GM21576 (cell line): ENCODE measurements around the gene GREB1L.

Experiments used
- ATAC-seq: cut with Tn5 transposase; IDR thresholded peaks from one replicate; pipeline ENCODE4 v1.9.1; 2021; ENCODE audit warnings: mild to moderate bottlenecking, moderate library complexity; ENCODE audit not compliant: unreplicated experiment

The GREB1L gene

DNA sequence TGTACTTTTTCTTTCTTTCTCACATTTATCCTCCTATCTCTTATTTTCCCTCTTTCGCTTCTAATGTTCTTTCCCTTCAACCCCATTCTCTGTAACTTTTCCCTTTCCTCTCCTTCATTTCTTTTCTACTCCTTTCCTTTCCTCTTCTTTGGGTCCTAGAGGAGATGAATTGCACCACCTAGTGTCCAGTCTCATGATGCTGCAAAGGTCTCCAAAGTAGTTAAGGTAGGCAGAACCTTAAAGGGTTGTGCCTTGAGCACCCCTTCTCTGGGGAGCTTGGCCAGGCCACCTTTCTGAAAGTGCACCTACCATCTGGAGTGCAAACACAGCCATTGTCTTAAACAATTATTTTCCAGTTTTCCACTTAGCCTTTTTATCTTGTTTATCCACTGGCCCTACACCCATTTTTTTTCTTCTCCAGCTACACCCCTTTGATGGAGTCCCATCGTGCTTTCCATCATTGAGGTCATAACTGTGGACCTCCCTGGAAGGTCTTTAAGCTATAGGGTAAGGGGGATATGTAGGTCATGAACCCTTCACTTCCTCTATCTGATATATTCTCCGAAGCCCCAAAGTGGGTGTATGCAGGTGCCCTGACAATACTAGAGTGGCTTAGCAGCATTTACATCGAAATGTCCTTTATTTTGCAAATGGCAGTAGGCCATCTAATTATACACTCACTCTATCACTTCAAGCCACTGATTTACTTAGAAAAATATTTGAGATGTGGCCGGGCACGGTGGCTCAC lies 202.6 kb downstream of the GREB1L start:
- no peak for ATAC-seq

DNA sequence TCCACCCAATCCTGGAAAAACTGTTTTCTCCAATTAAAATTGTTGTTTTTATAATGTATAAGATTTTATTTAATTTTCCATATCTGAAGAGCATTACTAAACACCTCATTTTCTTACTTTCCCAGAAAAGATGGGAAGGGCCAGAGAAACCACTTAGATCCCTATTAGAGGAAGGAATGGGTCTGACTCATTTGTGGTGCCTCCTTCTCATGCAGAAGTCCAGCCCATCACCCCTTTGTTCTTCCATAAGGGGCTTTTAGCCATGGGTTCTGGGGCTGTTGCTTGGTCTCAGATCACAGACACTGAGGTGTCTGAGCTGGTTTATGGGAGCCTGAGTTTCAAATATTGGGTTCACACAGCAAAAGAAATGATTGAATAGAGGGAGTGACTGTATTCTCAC lies 206.3 kb downstream of the GREB1L start:
- ATAC-seq, result no peak

DNA sequence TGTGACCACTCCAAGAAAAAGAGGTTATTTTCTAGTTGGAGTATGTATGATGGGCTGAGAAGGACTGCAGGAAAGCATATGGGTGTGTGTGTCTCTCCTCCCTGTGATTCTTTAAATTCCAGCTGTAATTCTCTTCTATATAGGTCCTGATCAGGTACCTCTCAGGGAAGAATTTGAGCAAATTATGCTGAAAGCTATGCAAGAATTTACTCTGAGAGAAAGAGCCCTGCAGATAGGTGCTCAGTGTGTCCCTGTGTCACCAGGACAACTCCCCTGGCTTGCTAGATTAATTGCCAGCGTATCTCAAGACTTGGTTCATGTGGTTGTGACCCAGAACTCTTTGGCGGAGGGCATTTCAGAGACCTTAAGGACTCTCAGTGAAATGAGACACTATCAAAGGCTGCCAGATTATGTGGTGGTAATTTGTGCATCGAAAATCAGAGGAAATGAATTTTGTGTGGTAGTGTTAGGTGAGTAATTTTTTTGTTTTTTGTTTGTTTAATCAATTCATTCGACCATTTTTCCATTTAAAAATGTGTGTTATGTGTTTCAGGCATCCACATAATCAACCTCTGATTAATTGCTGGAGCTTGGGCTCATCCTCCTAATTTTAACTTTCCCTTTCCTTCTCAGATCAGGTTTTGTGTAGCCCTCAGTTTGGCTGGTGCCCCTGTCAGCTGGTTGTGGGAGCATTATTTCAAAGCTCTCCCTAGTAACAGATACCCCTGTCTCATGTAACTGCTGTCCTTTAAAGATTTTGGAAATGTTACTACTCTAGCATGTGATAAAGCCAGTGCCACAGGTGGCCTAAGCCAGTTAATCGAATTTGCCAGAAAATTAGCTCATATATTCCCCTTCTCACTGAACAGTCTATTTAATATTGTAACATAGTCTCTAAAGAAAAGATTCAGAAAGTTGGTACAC lies 207.6 kb downstream of the GREB1L start:
- no peak for ATAC-seq

DNA sequence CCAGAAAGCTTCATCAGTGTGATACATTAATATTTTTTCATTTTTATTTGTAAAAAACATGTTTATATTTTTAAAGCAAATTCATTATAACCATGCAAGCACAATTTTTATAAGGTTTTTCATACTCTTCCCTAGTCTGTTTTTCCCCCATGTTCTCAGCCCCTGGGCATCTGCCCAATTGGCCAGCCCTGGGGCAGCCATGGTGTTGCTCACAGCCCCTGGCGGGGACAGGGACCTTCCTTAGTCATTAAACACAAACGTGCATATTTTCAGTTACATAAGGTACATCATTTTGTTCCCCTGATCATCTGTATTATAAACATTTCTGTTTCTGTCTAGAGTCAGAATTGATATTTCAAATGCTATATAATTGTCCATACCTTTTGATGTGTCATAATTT lies 208.5 kb downstream of the GREB1L start:
- no peak for ATAC-seq

DNA sequence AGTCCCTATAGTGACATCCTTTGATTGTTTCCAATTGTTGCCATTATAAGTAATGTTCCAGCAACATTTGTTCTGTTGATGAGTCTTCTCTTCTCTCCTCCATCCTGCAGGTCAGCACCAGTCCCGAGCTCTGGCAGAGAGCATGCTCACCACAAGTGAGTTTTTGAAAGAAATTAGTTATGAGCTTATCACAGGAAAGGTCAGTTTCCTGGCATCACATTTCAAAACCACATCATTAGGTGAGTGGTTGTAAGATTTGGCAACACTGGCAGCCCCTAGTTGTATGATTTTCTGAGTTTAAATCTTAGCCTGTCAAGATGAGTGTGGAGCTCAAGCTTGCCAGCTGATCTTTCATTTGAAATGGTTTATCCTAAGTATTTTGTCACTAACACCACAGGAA lies 208.9 kb downstream of the GREB1L start:
- ATAC-seq, result no peak

DNA sequence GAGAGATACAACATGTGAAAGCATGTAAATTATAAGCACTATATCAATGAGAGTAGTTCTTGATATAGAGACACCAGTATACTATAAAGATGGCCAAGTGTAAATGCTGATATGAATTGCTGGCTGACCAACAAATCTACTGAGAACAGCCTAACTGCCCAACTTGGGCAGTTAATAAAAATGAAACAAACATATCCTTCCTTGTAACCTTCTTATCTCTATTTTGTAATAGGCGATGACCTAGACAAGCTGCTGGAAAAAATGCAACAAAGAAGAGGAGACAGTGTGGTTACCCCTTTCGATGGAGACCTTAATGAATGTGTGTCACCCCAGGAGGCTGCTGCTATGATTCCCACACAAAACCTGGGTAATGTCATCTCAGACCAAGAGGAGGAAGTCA lies 209.8 kb downstream of the GREB1L start:
- no peak for ATAC-seq

DNA sequence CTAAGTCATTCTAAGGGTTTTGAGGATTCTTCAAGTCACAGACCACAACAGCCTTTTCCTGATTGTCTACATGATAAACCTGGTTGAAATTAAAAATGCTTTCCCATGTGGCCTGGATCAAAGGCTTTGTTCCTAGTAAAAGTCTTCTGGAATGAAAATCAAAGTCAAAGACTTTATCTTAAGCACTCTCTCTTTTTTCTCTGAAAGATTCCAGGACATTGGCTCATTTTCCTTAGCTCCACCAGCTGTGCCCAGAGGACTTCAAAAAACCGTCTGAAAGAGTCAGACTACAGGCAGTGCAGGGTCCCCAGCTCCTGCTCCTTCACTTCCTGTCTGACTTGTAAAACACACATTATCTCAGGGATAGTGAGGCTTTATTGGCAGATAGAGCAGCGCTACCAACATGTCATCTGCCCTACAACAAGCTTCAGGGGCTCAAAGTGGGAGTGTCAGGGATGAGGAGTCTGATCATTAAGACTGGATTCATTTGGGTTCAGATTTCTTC lies 210.3 kb downstream of the GREB1L start:
- ATAC-seq, result no peak

DNA sequence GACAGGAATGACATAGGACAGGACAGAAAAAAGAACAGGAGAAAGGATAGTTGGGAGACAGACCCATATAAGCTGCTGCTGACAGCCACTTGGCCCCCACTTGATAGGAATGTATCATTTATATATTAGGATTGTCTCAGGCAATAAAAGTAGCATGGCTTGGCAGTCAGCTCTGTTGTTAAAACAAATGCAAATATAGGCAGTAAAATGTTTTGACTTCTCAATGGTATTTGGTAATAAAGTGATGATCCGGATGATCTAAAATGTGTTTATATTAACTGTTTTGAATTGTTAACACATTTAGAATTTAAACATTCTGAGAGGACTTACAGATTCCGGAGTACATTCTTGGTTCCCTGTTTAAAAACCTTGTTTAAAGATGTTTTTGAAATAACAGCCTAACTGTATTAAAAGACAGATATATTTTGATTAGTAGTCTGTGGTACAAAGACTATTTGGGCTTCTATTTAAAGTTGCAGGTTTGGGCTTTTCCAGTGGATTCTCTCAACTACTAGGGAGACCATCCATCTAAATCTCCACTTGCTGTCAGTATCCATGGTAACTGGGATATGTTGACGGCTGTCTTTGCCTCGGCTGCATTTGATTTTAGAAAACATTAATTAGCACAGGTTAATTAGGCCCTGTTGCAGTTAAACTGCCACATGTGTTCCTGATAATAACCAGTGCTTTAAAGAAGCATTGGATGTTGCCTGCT lies 210.9 kb downstream of the GREB1L start:
- no peak for ATAC-seq

DNA sequence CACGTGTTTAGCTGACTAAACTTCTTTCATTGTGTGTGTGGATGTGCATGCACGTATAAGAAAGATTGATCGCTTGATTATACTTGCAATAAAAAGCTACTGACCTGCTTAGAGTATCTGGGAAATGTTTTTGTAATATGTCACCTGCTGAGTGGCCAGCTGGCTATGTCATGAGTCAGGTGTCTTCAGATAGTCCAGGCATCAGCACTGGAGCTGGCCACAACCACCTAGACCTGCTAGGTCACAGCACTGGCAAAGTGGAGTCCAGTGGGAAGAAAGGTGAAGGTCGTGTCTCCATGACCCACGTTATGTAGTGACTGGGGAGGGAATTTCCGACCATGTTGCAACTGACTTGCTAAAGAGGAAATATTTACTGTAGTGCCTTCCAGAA lies 211.5 kb downstream of the GREB1L start:
- ATAC-seq, result no peak

DNA sequence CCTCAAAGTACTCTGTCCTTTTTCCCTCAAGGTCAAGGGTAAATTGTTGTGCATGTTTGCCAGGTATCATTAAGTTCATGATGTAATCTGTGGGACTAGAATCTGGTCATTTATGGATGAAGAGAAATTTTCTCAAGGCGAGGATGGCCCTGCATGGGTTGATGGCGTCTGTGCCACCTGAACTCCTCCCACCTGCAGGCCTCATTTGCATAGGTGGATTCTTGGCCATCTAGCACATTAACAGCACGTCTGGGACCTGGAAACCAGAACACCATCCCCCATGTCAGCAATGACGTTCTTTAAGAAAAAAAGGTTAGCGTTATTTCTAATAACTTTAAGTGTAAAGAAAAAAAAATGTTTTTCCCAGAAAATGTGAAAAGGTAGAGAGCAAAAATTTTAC lies 212.7 kb downstream of the GREB1L start:
- no peak for ATAC-seq

DNA sequence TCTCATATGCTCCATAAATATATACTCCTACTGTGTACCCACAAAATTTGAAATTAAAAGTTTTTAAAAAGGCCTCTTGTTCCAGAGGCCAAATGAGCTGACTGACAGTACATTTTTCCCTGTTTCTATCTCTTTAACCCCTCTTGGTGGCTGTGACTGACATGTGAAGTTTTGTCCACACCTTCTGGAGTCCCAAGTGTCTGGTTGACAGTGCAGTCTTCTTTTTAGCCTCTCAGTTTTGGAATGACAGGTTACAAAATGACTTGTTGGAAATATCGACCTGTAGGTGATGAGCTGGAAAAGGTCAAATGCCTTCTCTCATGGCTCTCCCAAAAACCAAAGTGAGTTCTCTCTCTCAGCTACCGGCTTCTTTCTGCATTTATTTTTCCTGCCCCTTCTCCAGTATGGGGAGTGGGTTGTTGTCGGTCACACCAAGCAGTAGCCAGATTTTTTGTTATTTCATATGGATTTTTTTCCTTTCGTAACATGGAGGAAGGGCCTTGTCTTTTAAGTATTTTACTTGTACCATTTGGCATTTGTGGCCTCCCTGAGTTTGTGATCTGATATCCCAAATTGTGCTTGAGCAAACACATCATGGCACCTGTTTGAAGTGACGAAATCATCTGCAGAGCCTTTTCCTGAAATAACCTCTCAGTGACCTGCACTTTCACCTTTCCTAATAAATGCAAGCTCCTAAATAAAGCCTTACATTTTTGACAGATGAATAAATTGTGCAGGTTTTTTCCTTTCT lies 214.6 kb downstream of the GREB1L start:
- no peak for ATAC-seq

DNA sequence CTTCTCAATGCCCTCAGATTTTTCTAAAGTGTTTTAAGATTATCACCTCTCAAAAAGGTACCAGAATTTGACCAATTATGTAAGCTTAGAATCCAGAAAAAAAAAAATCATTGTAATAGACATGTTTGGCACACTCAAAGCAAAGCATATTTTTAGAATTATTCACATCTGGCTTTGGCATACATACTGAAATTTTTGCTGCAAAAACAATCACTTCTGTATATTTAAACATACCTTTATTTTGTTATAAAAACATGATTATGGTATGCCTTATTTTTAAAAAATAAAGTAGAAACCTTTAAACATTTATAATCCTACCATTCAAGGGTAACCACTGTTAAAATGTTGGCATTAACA lies 215.1 kb downstream of the GREB1L start:
- ATAC-seq, result no peak

DNA sequence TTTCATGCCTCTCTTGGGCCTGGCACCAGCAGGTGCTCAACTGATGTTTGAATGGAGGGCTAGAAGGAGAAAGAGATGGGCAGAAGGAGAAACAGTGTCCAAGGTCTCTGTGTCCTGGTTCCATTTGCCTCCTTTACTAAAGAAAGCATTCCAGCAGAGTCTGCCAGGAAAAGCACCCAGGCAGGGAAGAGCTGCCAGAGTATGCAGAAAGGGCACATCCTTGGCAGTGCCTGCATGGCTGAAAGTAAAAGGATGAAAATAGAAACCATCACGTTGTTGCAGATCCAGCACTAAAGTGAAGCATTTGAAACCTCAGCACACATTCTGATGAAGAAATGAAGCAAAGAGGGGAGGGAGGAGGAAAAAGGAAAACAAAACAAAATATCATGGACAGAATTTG lies 216.3 kb downstream of the GREB1L start:
- ATAC-seq, result no peak

DNA sequence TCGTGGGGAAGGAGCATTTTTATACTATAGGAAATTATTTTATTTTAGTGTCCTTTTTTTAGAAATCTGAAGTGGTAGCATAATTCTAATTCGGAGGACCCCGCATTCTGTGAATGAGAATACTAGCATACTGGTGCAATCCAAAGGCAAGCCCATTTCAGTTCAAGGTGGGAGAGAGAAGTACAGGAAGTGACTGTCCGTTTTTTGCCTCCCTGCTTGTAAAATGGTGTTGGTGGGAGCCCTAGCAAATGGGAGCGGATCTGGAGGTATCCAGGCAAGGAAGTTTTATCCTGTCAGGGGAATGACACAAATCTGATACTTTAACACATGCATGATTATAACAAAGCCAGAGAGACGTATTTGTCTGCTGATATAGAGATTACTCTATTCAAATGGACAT lies 216.8 kb downstream of the GREB1L start:
- no peak for ATAC-seq

DNA sequence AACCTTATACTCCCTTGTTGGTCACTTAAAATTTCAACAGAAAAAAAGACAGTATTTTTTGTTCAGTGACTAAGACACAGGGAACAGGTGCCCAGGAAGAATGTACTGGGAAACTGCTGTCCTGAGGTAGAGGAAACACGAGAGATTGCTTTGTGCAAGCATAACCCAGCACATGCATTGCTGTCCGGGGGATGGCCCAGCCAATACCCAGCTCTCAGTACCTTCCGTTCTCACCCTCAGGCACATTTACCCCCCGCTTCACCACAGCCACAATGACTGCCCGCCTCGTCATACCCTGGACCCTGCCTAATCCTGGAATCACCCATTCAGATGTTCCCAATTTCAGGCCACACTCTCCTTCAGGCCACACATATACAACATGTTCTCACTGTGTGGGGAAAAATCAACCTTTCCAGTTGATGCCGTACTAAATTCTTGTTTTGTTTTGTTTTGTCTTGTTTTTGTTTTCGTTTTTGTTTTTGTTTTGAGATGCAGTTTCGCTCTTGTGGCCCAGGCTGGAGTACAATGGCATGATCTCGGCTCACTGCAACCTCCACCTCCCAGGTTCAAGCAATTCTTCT lies 217.8 kb downstream of the GREB1L start:
- no peak for ATAC-seq

DNA sequence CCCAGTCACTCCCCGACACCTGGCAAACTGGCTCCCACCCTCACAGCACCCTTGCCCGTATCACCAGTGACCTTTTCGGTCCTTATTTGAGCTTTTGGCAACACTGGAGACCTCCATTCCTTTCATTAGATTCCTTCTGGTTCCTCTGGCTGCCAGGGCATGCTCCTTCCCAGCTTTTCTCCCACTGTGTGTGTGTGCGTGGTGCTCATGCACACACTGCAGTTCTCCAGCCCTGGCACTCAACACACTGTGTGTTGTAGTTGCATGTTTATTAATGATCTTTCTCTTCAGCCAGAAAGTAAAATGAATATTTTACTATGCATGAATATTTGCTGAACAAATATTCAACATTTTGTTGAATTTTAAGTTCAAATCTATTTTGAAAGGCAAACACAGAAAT lies 219.4 kb downstream of the GREB1L start:
- ATAC-seq, result no peak

DNA sequence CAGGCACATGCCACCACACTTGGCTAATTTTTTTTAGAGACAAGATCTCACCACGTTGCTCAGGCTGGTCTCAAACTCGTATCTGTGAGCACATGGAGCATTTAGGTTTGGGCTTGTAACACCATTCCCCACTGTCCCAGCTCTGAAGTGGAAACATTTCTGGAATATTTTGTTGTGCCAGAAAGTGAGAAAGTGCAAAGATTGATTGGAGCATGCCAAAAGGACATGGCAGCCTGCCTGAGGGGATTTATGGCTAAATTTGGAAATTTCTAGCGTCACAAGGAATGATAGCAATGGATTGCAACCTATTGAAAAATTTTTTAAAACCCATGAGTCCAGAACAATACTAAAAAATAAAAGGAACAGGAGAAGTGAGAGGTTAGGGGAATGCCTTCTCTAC lies 221.7 kb downstream of the GREB1L start:
- no peak for ATAC-seq

DNA sequence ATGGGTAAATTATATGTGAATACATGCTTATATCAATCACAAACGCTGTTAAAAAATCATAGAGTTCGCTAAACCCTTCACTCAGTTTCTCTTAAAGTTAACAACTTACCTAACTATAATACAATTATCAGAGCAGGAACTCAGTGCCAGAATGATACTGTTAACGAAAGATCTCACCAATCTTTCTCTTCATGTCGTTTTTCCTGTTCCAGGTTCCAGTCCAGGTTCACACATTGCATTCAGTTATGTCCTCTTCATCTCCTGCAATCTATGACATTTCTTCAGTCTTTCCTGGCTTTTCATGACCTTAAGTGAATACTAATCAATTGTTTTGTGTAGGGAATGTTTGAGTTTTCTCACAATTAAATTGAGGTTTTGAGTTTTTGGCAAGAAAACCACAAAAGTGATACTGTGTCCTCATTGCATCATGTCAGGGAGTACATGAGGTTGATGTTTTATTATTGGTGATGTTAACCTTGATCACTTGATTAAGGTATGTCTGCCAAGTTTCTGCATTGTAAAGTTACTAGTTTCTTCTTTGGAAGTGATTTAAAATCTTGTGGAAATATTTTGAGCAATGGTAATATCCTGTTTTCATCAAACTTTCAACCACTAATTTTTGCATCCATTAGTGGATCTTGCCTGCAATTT lies 226.6 kb downstream of the GREB1L start:
- ATAC-seq, result no peak

DNA sequence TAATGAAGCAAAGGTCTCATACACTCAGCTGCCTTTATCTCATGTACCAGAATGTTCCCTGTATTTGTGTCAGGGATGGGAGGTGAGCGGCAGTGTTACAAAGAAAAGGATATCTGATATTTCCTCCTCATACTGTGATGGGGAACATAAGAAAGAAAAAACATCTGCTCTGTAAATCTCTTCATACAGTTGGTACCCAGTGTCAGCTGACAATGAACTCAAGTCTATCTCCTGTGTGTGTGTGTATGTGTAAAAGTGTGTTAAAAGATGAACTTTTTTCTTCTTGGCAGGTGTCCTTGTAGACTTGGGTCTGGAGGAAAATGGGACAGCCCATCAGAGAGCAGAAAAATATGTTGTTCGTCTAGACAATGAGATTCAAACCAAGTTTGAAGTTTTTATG lies 230.7 kb downstream of the GREB1L start:
- ATAC-seq, result no peak

DNA sequence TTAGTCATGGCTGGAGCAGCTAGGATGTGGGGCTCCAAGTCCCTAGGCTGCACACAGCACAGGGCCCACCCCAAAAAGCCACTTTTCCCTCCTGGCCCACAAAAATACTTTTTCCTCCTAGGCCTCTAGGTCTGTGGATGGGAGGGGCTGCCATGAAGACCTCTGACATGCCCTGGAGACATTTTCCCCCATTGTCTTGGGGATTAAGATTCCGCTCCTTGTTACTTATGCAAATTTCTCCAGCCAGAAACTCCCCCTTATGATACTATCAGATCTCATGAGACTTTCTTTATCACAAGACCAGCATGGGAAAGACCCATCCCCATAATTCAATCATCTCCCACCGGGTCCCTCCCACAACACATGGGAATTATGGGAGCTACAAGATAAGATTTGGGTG lies 232.6 kb downstream of the GREB1L start:
- no peak for ATAC-seq
